ENCODE measurements around the gene CEP164. TPM values are rescaled to one million over a fixed set of nuclear protein-coding genes. Genes with fewer than 3 reads are reported as not detected.

The CEP164 gene
- polyA plus RNA-seq, 1 of the 3 experiments (the other 2 are of a cell fraction), result 27.7 TPM

GRCh38 chr11:117417342-117417741, 89.7 kb downstream of the CEP164 start:
- Histone ChIP-seq H3K4me1 (ENCODE audit: control insufficient read depth in 1 of 2, insufficient read depth in 2 of 2, low read depth in 1 of 2, low read length in 1 of 2) (no peaks in the 10 kb centered on the region), H3K79me2 (ENCODE audit: insufficient read depth) (no peaks in the 10 kb centered on the region), H3K4me2 (no peak overlapping the region), H4K20me1 (ENCODE audit: insufficient read depth) (no peaks in the 10 kb centered on the region), H3K9me2 (no peaks in the 10 kb centered on the region), H3K9ac (no peak overlapping the region), H3K27me3 (ENCODE audit: insufficient read depth) (no peaks in the 10 kb centered on the region), H3K9me3 (no peaks in the 10 kb centered on the region), H3K27ac (ENCODE audit: low read depth in 2 of 2, low read length in 1 of 2) (no peak overlapping the region), H3K36me3 (replicated peaks in 1 of 2; ENCODE audit: control insufficient read depth in 1 of 2, insufficient read depth in 2 of 2, low read length in 1 of 2) (peaks cover 0 to 9% of the 10 kb centered on the region in 2 experiments), H2AFZ (ENCODE audit: low read depth) (no peak overlapping the region), H3F3A (replicated peaks; ENCODE audit: insufficient read depth) (no peaks in the 10 kb centered on the region), H3K4me3 (ENCODE audit: low read depth in 2 of 2, low read length in 1 of 2) (no peak overlapping the region)
- TF ChIP-seq RXRA (IDR thresholded peaks at IDR 0.05; ENCODE audit: borderline replicate concordance, low read depth), result no peak
- no peak for TF ChIP-seq RCOR1 (IDR thresholded peaks at IDR 0.05; ENCODE audit: low read length)
- TF ChIP-seq TAF1 (IDR thresholded peaks at IDR 0.05; ENCODE audit: borderline replicate concordance, low read depth, low read length), result no peak
- no peak for TF ChIP-seq EP300 (IDR thresholded peaks at IDR 0.05; ENCODE audit: borderline replicate concordance in 1 of 2, low read depth in 1 of 2, low read length in 1 of 2)
- TF ChIP-seq MXI1 (IDR thresholded peaks at IDR 0.05; ENCODE audit: low read depth, low read length), result no peak
- TF ChIP-seq NRF1 (IDR thresholded peaks at IDR 0.05; ENCODE audit: low read depth, low read length), result no peak
- TF ChIP-seq CTCF (IDR thresholded peaks at IDR 0.05), result no peak
- TF ChIP-seq CHD2 (IDR thresholded peaks at IDR 0.05; ENCODE audit: low read length, partially characterized antibody), result no peak
- no peak for TF ChIP-seq REST (IDR thresholded peaks at IDR 0.05; ENCODE audit: low read depth, low read length)
- no peak for TF ChIP-seq YY1 (IDR thresholded peaks at IDR 0.05; ENCODE audit: low read depth)
- no peak for TF ChIP-seq ZBTB33 (IDR thresholded peaks at IDR 0.05; ENCODE audit: borderline replicate concordance, low read depth)
- no peak for TF ChIP-seq SIN3A (IDR thresholded peaks at IDR 0.05; ENCODE audit: borderline replicate concordance, low read depth, low read length)
- TF ChIP-seq TEAD4 (IDR thresholded peaks at IDR 0.05; ENCODE audit: borderline replicate concordance, insufficient read depth), result no peak
- TF ChIP-seq NFIC (IDR thresholded peaks at IDR 0.05; ENCODE audit: borderline replicate concordance), result no peak
- no peak for TF ChIP-seq FOXJ3 (CRISPR knock-in tag; IDR thresholded peaks at IDR 0.05)
- TF ChIP-seq SMC3 (IDR thresholded peaks at IDR 0.05; ENCODE audit: low read depth, low read length), result no peak
- TF ChIP-seq POLR2AphosphoS5 (IDR thresholded peaks at IDR 0.05; ENCODE audit: low read depth, low read length), result no peak
- no peak for TF ChIP-seq USF1 (IDR thresholded peaks at IDR 0.05; ENCODE audit: borderline replicate concordance, low read depth)
- ChIA-PET POLR2A (no interaction called here), CTCF (interaction anchor here (1.1 to 3.5 kb wide), 2 partner anchors 8 to 390 kb away, joined by 4 to 35 read pairs; no protein-coding TSS in a partner anchor)
- WGBS (ENCODE audit: low lambda C conversion rate), result 60% methylated on average over 6 of the region's 6 CpGs
- DNase-seq, result no peak
